DMS53 treated with DMSO at 0.1 percent for 48 hours (cell line): ENCODE data around the gene CEP85L.
"Not testable (repeated sequence)": the region's sequence is repeated elsewhere in the genome, so short reads cannot be mapped to it uniquely, and the experiment has no call there.

Experiments
- DNase-seq: peaks from one replicate; lab custom pipeline; 2025; ENCODE audit not compliant: unreplicated experiment; lab: John Stamatoyannopoulos, UW

Gene CEP85L

DNA sequence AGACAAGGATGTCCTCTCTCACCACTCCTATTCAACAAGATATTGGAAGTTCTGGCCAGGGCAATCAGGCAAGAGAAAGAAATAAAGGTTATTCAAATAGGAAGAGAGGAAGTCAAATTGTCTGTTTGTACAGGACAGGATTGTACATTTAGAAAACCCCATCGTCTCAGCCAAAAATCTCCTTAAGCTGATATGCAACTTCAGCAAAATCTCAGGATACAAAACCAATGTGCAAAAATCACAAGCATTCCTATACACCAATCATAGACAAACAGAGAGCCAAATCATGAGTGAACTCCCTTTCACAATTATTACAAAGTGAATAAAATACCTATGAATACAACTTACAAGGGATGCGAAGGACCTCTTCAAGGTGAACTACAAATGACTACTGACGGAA lies 217.2 kb downstream of the CEP85L start:
- not testable (repeated sequence) for DNase-seq

- DNase-seq = not testable (repeated sequence)
These were observed 230.1 kb downstream of the CEP85L start for GRCh38 chr6:118421312-118421711.

DNA sequence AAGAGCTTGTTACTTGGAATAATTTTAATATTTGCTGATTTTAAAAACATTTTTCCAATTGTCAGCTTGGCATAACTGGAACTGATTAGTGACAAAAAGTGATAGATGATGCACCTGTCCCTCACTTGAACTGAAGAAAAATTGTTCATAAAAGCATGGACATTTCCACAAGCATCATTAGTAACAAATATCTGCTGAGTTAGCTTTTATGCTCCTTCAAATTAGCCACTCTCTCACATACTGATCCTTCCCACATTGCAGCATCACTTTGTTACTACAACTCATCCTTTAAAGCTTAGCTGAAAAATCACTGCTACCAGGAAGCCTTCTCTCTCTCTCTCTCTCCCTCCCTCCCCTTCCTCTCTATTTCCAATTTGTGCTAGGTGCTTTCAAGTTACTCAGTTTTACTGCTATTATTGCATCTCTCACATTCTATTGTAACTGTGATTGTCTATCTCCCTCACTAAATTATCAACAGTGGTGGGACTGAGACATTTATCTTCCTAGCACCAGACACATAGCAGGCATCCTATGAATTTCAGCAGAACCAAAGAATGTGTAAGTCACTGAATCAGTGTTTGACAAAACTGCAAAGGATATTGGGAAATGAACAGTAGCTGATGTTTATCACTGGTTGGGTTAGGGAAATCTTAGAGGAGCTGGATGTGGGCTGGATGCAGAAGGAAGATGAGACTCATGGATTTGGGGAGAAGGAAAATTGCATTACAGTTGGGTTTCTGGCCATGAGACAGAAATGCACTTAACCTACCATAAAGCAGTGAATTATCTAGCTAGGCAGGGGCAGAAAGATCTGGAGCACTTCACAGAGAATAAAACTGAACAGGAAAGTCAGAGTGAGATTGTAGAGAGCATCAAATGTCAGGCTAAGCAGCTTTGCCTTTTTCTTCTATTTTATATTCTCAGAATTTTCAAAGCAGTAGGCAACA lies 231.7 kb downstream of the CEP85L start:
- no peak for DNase-seq
